Panc1 (cell line): Measurements from ENCODE around the gene KIAA1217. TPM values are rescaled to one million over a fixed set of nuclear protein-coding genes. Genes with fewer than 3 reads are reported as not detected.

Experiments used
- ATAC-seq: fragments of 200-7000 bp; cut with Tn5 transposase; 2 replicates; pipeline ENCODE4 v1.9.1; 2020; ENCODE audit warnings: mild to moderate bottlenecking, moderate library complexity
- BruUV-seq: library from RNA; stranded (reverse); fragments of 400-500 nt; replicated peaks from 2 replicates; lab custom pipeline; 2021; lab: Mats Ljungman, UMichigan
- CTCF ChIA-PET: fragments of 300-600 bp; sonication (Branson Sonifier 250); formaldehyde crosslinking; loops from one replicate; lab custom pipeline; 2022; ENCODE audit warnings: antibody characterized with exemption; lab: Charles Lee
- POLR2A ChIA-PET: fragments of 300-600 bp; sonication (Branson Sonifier 250); formaldehyde crosslinking; loops from one replicate; lab custom pipeline; 2022; ENCODE audit warnings: antibody characterized with exemption; lab: Charles Lee
- DNase-seq: peaks from one replicate; pipeline ENCODE4 v3.0.0-alpha.2; 2010; ENCODE audit warnings: low read depth, low spot score
- H3K27ac ChIP-seq: 2 replicates; pipeline ENCODE4 v1.5.1; 2011; ENCODE audit warnings: mild to moderate bottlenecking, low read length, inconsistent platforms
- H3K27me3 ChIP-seq: fragments of 200-500 bp; sonication (Bioruptor generic); 2 replicates; pipeline ENCODE4 v1.6.0; 2014; ENCODE audit warnings: low read length, inconsistent platforms; ENCODE audit not compliant: control insufficient read depth, insufficient read depth
- H3K36me3 ChIP-seq: fragments of 200-500 bp; sonication (Bioruptor generic); 2 replicates; pipeline ENCODE4 v1.5.1; 2014; ENCODE audit warnings: inconsistent platforms, mild to moderate bottlenecking, low read length, moderate library complexity; ENCODE audit not compliant: control insufficient read depth, insufficient read depth
- H3K4me1 ChIP-seq: 2 replicates; pipeline ENCODE4 v1.5.1; 2011; ENCODE audit warnings: inconsistent platforms, mild to moderate bottlenecking, low read length, moderate library complexity; ENCODE audit not compliant: control insufficient read depth, insufficient read depth
- H3K4me3 ChIP-seq, 2 experiments: 2 replicates each; pipeline ENCODE4 v1.5.1; 2011 to 2012; ENCODE audit warnings: low read depth in 2 of 2, low read length in 2 of 2, mild to moderate bottlenecking in 2 of 2, inconsistent platforms in 1 of 2, moderate library complexity in 1 of 2
- H3K9me3 ChIP-seq: fragments of 200-500 bp; sonication (Bioruptor generic); 2 replicates; pipeline ENCODE4 v1.5.1; 2014; ENCODE audit warnings: low read depth, mild to moderate bottlenecking, inconsistent platforms, low read length, moderate library complexity; ENCODE audit not compliant: control insufficient read depth, insufficient read depth
- CTCF ChIP-seq: fragments of 450-650 bp; IDR thresholded peaks from 2 replicates; pipeline ENCODE4 v1.5.1; 2017; ENCODE audit warnings: mild to moderate bottlenecking
- POLR2AphosphoS5 ChIP-seq: IDR thresholded peaks from 2 replicates; pipeline ENCODE4 v1.6.1; 2012; ENCODE audit warnings: mild to moderate bottlenecking, low read depth, low read length, moderate library complexity
- REST ChIP-seq, 2 experiments: IDR thresholded peaks; 2 replicates each; pipeline ENCODE4 v1.6.1; 2011 to 2012; ENCODE audit warnings: low read depth in 2 of 2, control low read depth in 1 of 2, low read length in 1 of 2, mild to moderate bottlenecking in 1 of 2, moderate library complexity in 1 of 2; ENCODE audit not compliant: insufficient read depth in 1 of 2
- SIN3A ChIP-seq: IDR thresholded peaks from 2 replicates; pipeline ENCODE4 v1.6.1; 2012; ENCODE audit warnings: low read depth, mild to moderate bottlenecking, low read length, moderate library complexity, borderline replicate concordance; ENCODE audit not compliant: insufficient read depth
- TCF7L2 ChIP-seq: IDR thresholded peaks from 2 replicates; pipeline ENCODE4 v1.6.1; 2011; ENCODE audit warnings: mild to moderate bottlenecking, low read depth, low read length, inconsistent platforms
- in situ Hi-C: cut with HindIII; loops from 2 replicates; pipeline ENCODE4 v1.10.0; 2016; ENCODE audit warnings: low sequenced_read_pairs, low pct_unique_long_range_greater_than_20kb
- intact Hi-C: fragments of 100-400 bp; cut with micrococcal nuclease; formaldehyde crosslinking; loops from one replicate; pipeline ENCODE4 v1.10.0; 2022; ENCODE audit not compliant: unreplicated experiment
- total RNA-seq: library from RNA; stranded (reverse); gene quantifications from one replicate; pipeline ENCODE4 v1.2.1, GENCODE V29; 2021; ENCODE audit not compliant: unreplicated experiment

The KIAA1217 gene
- total RNA-seq, 1 experiment from 2014 or later = 11.6 TPM

- intact Hi-C loops (no loop called here), in situ Hi-C loops (no loop called here)
- DNase-seq (no peak), ATAC-seq (no peak)
- H3K36me3 ChIP-seq = no peaks in the 10 kb centered on the region
- H3K27me3 ChIP-seq = no peaks in the 10 kb centered on the region
- no peaks in the 10 kb centered on the region for H3K9me3 ChIP-seq
- no peak overlapping the region for H3K4me3 ChIP-seq
- ChIA-PET POLR2A (no interaction called here), CTCF (no interaction called here)
- no peak for TF ChIP-seq SIN3A
- no peak for TF ChIP-seq TCF7L2
- TF ChIP-seq POLR2AphosphoS5 = no peak
- TF ChIP-seq REST (IDR thresholded peaks at IDR 0.05; ENCODE audit: insufficient read depth in 1 of 2, low read depth in 2 of 2, low read length in 1 of 2) = no peak
- TF ChIP-seq CTCF = no peak
- no TSS peak for BruUV-seq
- H3K4me1 ChIP-seq = peaks cover 3% of the 10 kb centered on the region; the same call in 1 of the 2 replicates
- H3K27ac ChIP-seq = no peak overlapping the region
These were observed 26.5 kb downstream of the KIAA1217 start for GRCh38 chr10:24235471-24235870.

GRCh38 chr10:24237801-24238395, 29.0 kb downstream of the KIAA1217 start:
- intact Hi-C loops = no loop called here
- CTCF ChIA-PET = interaction anchor here (0.6 kb wide), 1 partner anchor 180 kb away, joined by 5 read pairs; no protein-coding TSS in a partner anchor

More at GRCh38 chr10:24237801-24238395, 29.0 kb downstream of the KIAA1217 start:
- H3K9me3 ChIP-seq = no peaks in the 10 kb centered on the region
- H3K27ac ChIP-seq = no peak overlapping the region
- DNase-seq (no peak), ATAC-seq (no peak)
- no peak for TF ChIP-seq POLR2AphosphoS5
- no peak for TF ChIP-seq REST (IDR thresholded peaks at IDR 0.05; ENCODE audit: insufficient read depth in 1 of 2, low read depth in 2 of 2, low read length in 1 of 2)
- no peak for TF ChIP-seq SIN3A
- TF ChIP-seq CTCF = no peak
- TF ChIP-seq TCF7L2 = no peak
- no peaks in the 10 kb centered on the region for H3K27me3 ChIP-seq
- in situ Hi-C loops = no loop called here
- peaks cover 3% of the 10 kb centered on the region; the same call in 1 of the 2 replicates for H3K4me1 ChIP-seq
- no TSS peak for BruUV-seq
- POLR2A ChIA-PET = no interaction called here
- no peaks in the 10 kb centered on the region for H3K36me3 ChIP-seq
- H3K4me3 ChIP-seq = no peak overlapping the region
